Uterine smooth muscle cell (primary cell): ENCODE measurements around the gene GBX1. TPM values are rescaled to one million over a fixed set of nuclear protein-coding genes. Genes with fewer than 3 reads are reported as not detected.

Source experiments
- total RNA-seq: library from RNA; depleted of rRNA; stranded (reverse); fragments of >200 nt; gene quantifications from 2 replicates; pipeline ENCODE4 v1.2.3, GENCODE V29; 2014

GBX1 gene
- not detected in 2 replicates for total RNA-seq

DNA sequence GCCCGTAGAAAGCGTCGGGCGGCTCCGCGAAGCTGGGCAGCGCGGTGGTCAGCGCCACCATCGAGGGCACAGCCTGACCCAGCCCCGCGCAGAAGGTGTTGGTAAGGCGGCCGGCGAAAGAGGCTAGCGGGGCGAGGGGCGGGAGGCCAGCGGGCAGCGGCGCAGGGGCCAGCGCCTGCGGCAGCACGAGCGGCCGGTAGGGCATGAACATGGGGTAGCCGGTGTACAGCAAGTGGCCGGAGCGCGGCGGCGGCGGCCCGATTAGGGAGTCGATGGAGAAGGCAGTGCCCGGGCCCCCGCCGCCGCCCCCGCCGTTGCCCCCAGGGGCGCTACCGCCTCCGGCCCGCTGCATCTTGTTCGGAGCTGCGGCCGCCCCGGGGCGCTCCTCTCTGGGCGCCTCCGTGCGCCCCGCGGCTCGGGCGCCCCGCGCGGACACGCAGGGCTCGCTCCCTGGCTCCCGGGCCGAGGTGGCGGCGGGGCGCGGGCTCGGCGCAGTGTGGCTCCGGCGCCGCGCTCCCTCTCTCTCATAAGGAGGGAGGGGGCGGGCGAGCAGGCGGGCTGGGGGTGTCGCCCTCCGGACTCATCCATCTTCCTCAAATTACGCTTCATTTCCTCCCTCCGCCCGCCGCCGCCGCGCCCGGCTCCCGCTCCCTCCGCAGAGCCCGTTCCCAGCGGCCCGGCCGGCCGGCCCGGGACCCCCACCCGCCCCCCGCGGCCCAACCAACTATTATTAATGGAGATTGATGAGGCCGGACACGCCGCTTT lies at the start of gene GBX1:
TSS of gene GBX1 (minus strand) at position 498 of the 765 bp plus-strand sequence. CDS start at position 352, 146 bp downstream.

DNA sequence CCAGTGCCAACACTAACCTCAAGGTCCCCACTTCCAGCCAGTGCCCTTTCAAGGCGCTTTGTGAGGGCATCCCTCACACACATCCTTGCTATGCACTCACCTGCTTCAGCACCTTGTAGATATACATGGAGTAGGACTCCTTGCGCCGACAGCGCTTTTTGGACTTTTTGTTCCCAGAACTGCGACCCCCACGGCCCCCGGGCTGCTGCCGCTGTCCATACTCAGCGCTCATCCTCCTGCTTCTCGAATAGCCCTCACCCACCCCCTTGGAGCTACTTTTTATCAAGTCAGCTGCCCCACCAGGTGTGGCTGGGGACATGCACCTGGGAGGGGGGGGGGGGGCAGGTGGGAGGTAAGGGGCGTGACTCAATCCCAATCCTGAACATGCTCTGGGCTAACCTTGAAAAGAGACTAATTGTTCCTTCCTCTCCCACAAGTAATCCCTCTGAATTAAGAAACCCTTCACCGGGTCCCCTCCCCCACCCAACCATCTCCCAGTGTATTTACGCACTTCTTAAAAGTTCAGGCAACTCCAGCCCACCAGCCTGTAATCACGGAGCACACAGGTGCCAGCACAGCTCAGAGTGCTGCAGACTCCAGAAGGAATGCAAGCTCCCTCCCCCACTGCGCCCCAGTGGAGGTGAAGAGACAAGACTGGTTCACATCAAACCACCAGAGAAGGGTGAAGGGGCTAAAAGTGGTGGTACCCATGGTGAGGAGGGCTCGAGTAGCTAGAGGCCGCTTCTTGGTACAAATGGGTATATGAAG lies 42.8 kb upstream of the GBX1 start, which contains the start of gene H2BK1:
TSS of gene H2BK1 (minus strand) at position 402 of the 768 bp plus-strand sequence. CDS start at position 232, 170 bp downstream.

DNA sequence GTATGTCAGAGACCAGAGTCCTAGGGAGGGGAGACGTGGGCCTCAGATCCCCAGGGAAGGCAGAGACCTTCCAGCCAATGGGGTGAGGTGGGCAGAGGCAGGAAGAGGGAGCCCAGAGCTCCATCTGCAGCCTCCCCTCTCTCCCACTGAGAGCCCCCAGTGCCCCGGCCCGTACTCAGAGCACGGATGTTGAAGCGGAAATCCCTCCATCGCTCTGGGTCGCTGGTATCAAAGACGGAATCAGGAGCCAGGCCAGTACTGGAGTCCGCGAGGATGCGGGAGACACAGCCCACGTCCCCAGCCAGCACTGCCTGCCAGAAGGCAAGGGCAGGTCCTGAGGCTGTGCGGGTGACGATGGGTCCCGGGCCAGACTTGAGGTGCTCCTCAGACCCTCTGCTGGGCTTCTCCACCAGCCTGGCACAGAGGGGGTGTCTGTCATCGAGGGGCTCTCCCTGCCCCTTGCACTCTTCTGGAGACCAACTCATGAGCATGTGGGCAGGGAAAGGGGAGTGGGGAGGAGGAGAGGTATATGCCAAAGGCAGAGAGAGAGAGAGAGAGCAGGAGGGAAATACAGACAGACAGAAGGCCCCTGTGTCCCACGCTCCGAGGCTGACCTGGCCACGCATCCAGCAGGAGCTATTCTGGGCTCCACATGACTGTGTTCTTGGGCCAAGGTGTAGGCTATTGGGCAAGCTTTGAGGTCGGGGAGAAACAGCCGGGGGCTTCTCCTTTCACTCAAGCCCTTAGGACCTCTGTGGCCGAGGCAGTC lies 19.3 kb upstream of the GBX1 start, which contains the start of gene ASB10:
TSS of gene ASB10 (minus strand) at position 611 of the 769 bp plus-strand sequence. CDS start at position 491, 120 bp downstream.

Other genes starting within 250 kb of the GBX1 start
- gene KCNH2, start 189.4 kb downstream of the GBX1 start, total RNA-seq, result 4.4 and 5.2 TPM in 2 replicates
- 3.3 and 3.7 TPM in 2 replicates for gene NOS3, start 176.7 kb downstream of the GBX1 start, total RNA-seq
- gene ATG9B, start 143.2 kb downstream of the GBX1 start, total RNA-seq, result 0.11 and 0.12 TPM in 2 replicates
- 43.1 and 50.1 TPM in 2 replicates for gene ABCB8, start 139.2 kb downstream of the GBX1 start, total RNA-seq
- under 0.01 and 0.75 TPM in 2 replicates for gene ASIC3, start 119.2 kb downstream of the GBX1 start, total RNA-seq
- 17.7 and 21.6 TPM in 2 replicates for gene CDK5, start 109.8 kb downstream of the GBX1 start, total RNA-seq
- 74.8 and 89.6 TPM in 2 replicates for gene SLC4A2, start 108.1 kb downstream of the GBX1 start, total RNA-seq
- 78.5 and 88.9 TPM in 2 replicates for gene FASTK, start 86.9 kb downstream of the GBX1 start, total RNA-seq
- gene TMUB1, start 84.2 kb downstream of the GBX1 start, total RNA-seq, result 20.6 and 23.4 TPM in 2 replicates
- gene AGAP3, start 81.2 kb downstream of the GBX1 start, total RNA-seq, result 41.9 and 48.9 TPM in 2 replicates
- gene ASB10, start 19.6 kb upstream of the GBX1 start, total RNA-seq, result not detected in 2 replicates
- gene H2BK1, start 42.8 kb upstream of the GBX1 start, total RNA-seq, result not detected in 2 replicates
- 57.7 and 84.9 TPM in 2 replicates for gene ABCF2, start 59.5 kb upstream of the GBX1 start, total RNA-seq
- 60.8 and 86.1 TPM in 2 replicates for gene CHPF2, start 64.8 kb upstream of the GBX1 start, total RNA-seq
- 25.6 and 35.7 TPM in 2 replicates for gene SMARCD3, start 81.0 kb upstream of the GBX1 start, total RNA-seq
- gene NUB1, start 174.1 kb upstream of the GBX1 start, total RNA-seq, result 48.4 and 51.2 TPM in 2 replicates
- gene WDR86, start 242.3 kb upstream of the GBX1 start, total RNA-seq, result 0.22 TPM in 1 of 2 replicates, not detected in the other